ENCODE results near the gene GAB4.
"Not testable (repeated sequence)": the region's sequence is repeated elsewhere in the genome, so short reads cannot be mapped to it uniquely, and the experiment has no call there.

Gene GAB4

GRCh38 chr22:16956290-16956689, 51.7 kb downstream of the GAB4 start:
- no peak for DNase-seq

- DNase-seq = no peak
These were observed 52.3 kb downstream of the GAB4 start for GRCh38 chr22:16955678-16956210.

GRCh38 chr22:16955081-16955480, 52.9 kb downstream of the GAB4 start:
- no peak for DNase-seq

GRCh38 chr22:16954060-16954403, 54.0 kb downstream of the GAB4 start:
- no peak for DNase-seq

- DNase-seq = no peak
These were observed 54.6 kb downstream of the GAB4 start for GRCh38 chr22:16953206-16954059.

GRCh38 chr22:16949561-16949960, 58.5 kb downstream of the GAB4 start:
- no peak for DNase-seq

GRCh38 chr22:16937811-16938210, 70.2 kb downstream of the GAB4 start:
- no peak for DNase-seq

GRCh38 chr22:16937209-16937608, 70.8 kb downstream of the GAB4 start:
- DNase-seq = not testable (repeated sequence)

- DNase-seq = no peak
These were observed 71.4 kb downstream of the GAB4 start for GRCh38 chr22:16936625-16937024.

- no peak for DNase-seq
These were observed 72.8 kb downstream of the GAB4 start for GRCh38 chr22:16935209-16935608.

GRCh38 chr22:16933291-16934282, 74.4 kb downstream of the GAB4 start:
- DNase-seq = no peak

- DNase-seq = no peak
These were observed 75.4 kb downstream of the GAB4 start for GRCh38 chr22:16932577-16932976.

GRCh38 chr22:16925407-16925966, 82.5 kb downstream of the GAB4 start:
- DNase-seq = no peak

GRCh38 chr22:16922706-16923105, 85.3 kb downstream of the GAB4 start:
- no peak for DNase-seq

- no peak for DNase-seq
These were observed 85.9 kb downstream of the GAB4 start for GRCh38 chr22:16922076-16922475.

GRCh38 chr22:16917144-16918003, 90.6 kb downstream of the GAB4 start:
- peak; percentile 60 for DNase-seq

- no peak for DNase-seq
These were observed 92.3 kb downstream of the GAB4 start for GRCh38 chr22:16915701-16916100.

GRCh38 chr22:16914911-16915310, 93.1 kb downstream of the GAB4 start:
- not testable (repeated sequence) for DNase-seq

- DNase-seq = no peak
These were observed 94.0 kb downstream of the GAB4 start for GRCh38 chr22:16914006-16914405.

GRCh38 chr22:16912281-16912680, 95.7 kb downstream of the GAB4 start:
- DNase-seq = no peak

Measured in left hindlimb (tissue), 1 donor.